Activated naive CD4-positive, alpha-beta T cell treated with anti-CD3 and anti-CD28 coated beads, Interleukin-2, amount 10 ng/mL, durations not matched to agents 7 days and 5 days (primary cell): ENCODE results near the gene GK2.

Source experiments
- CTCF ChIA-PET: fragments of 350-600 bp; sonication (Branson Sonifier 250); formaldehyde crosslinking; loops from one replicate; lab custom pipeline; 2021; ENCODE audit warnings: antibody characterized with exemption; lab: Charles Lee
- DNase-seq: peaks from one replicate; pipeline ENCODE4 v3.0.0-alpha.2; 2020
- H3K27ac Mint-ChIP-seq: one replicate; pipeline ENCODE4 v1.8.0; 2021; ENCODE audit warnings: mild to moderate bottlenecking, moderate library complexity, mixed read lengths
- H3K27me3 Mint-ChIP-seq: one replicate; pipeline ENCODE4 v1.8.0; 2021; ENCODE audit warnings: mild to moderate bottlenecking, mixed read lengths
- H3K36me3 Mint-ChIP-seq: one replicate; pipeline ENCODE4 v1.8.0; 2021; ENCODE audit warnings: mixed read lengths
- H3K4me1 Mint-ChIP-seq: one replicate; pipeline ENCODE4 v1.8.0; 2021; ENCODE audit warnings: mixed read lengths
- H3K4me3 Mint-ChIP-seq: one replicate; pipeline ENCODE4 v1.8.0; 2021; ENCODE audit warnings: mild to moderate bottlenecking, moderate library complexity, mixed read lengths
- H3K9me3 Mint-ChIP-seq: one replicate; pipeline ENCODE4 v1.8.0; 2021; ENCODE audit warnings: mixed read lengths

The GK2 gene

GRCh38 chr4:79404666-79405065 lies 3.4 kb downstream of the GK2 start:
- CTCF ChIA-PET, result no interaction called here
- Mint-ChIP-seq H3K4me1 (no peaks in the 10 kb centered on the region), H3K36me3 (no peaks in the 10 kb centered on the region), H3K27ac (no peak overlapping the region), H3K27me3 (no peaks in the 10 kb centered on the region), H3K4me3 (no peak overlapping the region), H3K9me3 (no peaks in the 10 kb centered on the region)
- no peak for DNase-seq

- no peaks in the 10 kb centered on the region for H3K4me1 Mint-ChIP-seq
- H3K9me3 Mint-ChIP-seq, result no peaks in the 10 kb centered on the region
- H3K36me3 Mint-ChIP-seq, result no peaks in the 10 kb centered on the region
- CTCF ChIA-PET, result no interaction called here
- no peaks in the 10 kb centered on the region for H3K27me3 Mint-ChIP-seq
- no peak overlapping the region for H3K27ac Mint-ChIP-seq
- DNase-seq, result no peak
- no peak overlapping the region for H3K4me3 Mint-ChIP-seq
Observed at GRCh38 chr4:79403356-79403755, 4.7 kb downstream of the GK2 start.

DNA sequence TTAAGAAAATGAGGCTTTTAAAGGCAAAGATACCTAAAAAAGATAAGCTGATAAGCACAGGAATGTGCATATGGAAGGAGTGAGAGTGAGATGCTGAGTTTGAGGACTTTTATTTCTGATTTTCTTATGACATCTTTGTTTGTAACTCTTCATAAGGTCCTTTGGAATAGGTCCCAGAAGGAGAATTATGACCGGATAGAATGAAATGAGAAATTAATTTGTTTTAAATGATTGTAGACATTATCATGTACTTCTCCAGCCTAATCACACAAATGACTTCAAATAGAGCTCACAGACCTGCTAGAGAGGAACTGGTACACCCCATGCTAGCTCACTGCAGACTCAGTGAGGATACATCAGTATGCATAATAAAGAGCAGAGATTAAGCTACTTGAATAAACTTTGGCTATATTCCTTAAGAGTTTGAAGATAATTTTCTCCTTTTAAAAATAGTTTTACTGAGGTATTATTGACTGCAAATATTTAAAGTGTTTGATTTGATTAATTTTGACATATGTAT lies 5.6 kb downstream of the GK2 start:
- CTCF ChIA-PET, result no interaction called here
- H3K4me1 Mint-ChIP-seq, result no peaks in the 10 kb centered on the region
- no peaks in the 10 kb centered on the region for H3K36me3 Mint-ChIP-seq
- no peak for DNase-seq
- H3K27ac Mint-ChIP-seq, result no peak overlapping the region
- no peaks in the 10 kb centered on the region for H3K27me3 Mint-ChIP-seq
- H3K4me3 Mint-ChIP-seq, result no peak overlapping the region
- no peaks in the 10 kb centered on the region for H3K9me3 Mint-ChIP-seq

DNA sequence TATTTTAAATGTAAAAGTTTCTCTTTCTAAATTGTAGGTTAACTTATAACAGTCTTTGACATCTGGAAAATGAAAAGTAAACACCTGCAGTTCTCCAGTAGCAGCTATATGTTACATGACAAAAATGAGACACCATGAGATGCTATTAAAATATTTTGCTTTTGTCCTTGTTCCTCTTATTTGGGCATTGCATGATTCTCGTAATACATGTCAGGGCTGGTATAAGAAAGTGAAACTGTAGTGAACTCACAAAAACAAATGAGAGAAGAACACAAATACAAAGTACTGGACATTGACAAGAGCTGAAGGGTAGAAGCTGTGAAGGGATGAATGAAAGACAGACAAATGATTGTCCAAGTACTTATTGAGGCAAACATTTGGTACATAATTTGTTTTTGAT lies 9.0 kb downstream of the GK2 start:
- Mint-ChIP-seq H3K27ac (no peak overlapping the region), H3K27me3 (no peaks in the 10 kb centered on the region), H3K4me1 (no peaks in the 10 kb centered on the region), H3K9me3 (no peaks in the 10 kb centered on the region), H3K4me3 (no peak overlapping the region), H3K36me3 (no peaks in the 10 kb centered on the region)
- no peak for DNase-seq
- CTCF ChIA-PET, result no interaction called here

- DNase-seq, result no peak
Observed at GRCh38 chr4:79397951-79398350, 10.1 kb downstream of the GK2 start.

DNA sequence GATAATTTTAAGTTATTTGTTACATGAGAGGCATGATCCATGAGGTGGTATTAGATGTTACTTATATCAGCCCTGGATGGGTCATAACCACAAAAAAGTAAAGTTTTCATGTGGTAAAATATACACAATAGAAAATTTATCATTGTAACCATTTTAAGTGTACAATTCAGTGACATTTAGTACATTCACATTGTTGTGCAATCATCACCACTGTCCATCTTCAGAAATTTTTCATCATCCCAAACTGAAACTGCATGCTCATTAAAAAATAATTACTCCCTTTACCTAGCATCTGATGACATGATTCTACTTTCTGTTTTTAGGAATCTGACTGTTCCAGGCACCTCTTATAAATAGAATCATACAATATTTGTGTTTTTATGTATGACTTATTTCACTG lies 11.2 kb downstream of the GK2 start:
- DNase-seq, result no peak
- H3K27ac Mint-ChIP-seq, result no peak overlapping the region
- H3K27me3 Mint-ChIP-seq, result no peaks in the 10 kb centered on the region
- no peaks in the 10 kb centered on the region for H3K4me1 Mint-ChIP-seq
- CTCF ChIA-PET, result no interaction called here
- H3K9me3 Mint-ChIP-seq, result no peaks in the 10 kb centered on the region
- no peaks in the 10 kb centered on the region for H3K36me3 Mint-ChIP-seq
- H3K4me3 Mint-ChIP-seq, result no peak overlapping the region

More at GRCh38 chr4:79397951-79398350, 10.1 kb downstream of the GK2 start:
- H3K27ac Mint-ChIP-seq, result no peak overlapping the region
- H3K27me3 Mint-ChIP-seq, result no peaks in the 10 kb centered on the region
- H3K4me3 Mint-ChIP-seq, result no peak overlapping the region
- H3K4me1 Mint-ChIP-seq, result no peaks in the 10 kb centered on the region
- CTCF ChIA-PET, result no interaction called here
- no peaks in the 10 kb centered on the region for H3K9me3 Mint-ChIP-seq
- no peaks in the 10 kb centered on the region for H3K36me3 Mint-ChIP-seq

DNA sequence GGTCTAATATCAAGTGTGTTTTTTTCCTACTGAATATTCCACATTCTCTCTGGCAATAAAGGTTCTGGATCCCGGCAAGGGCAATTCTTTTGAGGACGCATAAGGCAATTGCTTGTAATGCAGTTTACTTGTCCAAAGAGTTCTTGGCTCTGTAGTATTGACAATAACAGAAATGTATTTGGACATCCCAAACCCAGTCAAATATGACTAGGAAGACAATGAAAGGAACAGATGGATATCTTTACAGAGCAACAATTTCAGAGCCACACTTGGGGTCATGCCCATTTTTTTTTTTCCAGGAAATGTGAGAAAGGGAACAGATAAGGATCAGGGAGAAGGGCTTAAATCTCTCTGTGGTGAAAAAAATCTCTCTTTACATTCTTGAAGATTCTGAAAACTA lies 12.2 kb downstream of the GK2 start:
- CTCF ChIA-PET, result no interaction called here
- no peaks in the 10 kb centered on the region for H3K9me3 Mint-ChIP-seq
- no peaks in the 10 kb centered on the region for H3K36me3 Mint-ChIP-seq
- DNase-seq, result no peak
- no peaks in the 10 kb centered on the region for H3K27me3 Mint-ChIP-seq
- H3K4me1 Mint-ChIP-seq, result no peaks in the 10 kb centered on the region
- H3K4me3 Mint-ChIP-seq, result no peak overlapping the region
- H3K27ac Mint-ChIP-seq, result no peak overlapping the region

DNA sequence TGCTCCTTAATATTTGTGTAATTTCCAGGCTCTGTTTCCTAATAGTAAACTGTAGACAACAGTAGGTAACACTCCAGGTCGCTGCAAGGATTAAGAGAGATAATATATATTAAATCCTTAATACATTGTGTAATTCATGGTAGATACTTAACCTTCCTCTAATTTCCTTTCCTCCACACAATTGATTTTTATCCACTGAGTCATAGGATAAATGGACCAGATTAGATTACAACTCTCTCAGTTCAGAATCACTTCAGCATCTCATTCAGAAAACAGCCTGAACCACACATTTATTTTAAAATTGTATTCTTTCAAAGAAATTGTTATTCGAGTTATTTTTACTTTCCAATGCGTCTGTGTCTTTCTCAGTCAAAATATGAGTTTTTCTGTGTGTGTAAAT lies 17.1 kb downstream of the GK2 start:
- Mint-ChIP-seq H3K4me1 (no peaks in the 10 kb centered on the region), H3K9me3 (no peaks in the 10 kb centered on the region), H3K4me3 (no peak overlapping the region), H3K27me3 (no peaks in the 10 kb centered on the region), H3K27ac (no peak overlapping the region), H3K36me3 (no peaks in the 10 kb centered on the region)
- DNase-seq, result no peak
- CTCF ChIA-PET, result no interaction called here

DNA sequence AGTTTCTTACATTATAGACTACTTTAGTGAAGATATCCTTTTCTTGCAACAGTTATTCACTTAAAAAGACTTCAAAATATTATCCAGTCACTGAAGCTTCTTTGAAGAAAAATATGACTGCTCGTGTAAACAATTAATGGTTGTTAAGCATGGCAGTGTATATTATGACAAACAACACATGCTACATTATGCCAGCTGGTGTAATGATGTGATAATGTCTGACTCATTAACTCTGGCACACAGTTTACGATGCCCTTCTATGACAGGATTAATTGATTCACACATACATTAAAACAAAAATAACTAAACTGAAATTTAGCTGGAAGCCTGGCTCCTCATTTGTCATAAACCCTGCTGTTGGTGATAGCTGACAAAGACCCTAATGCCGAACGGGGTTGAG lies 22.4 kb downstream of the GK2 start:
- CTCF ChIA-PET, result no interaction called here
- Mint-ChIP-seq H3K4me3 (no peak overlapping the region), H3K27me3 (no peaks in the 10 kb centered on the region), H3K27ac (no peak overlapping the region), H3K9me3 (no peaks in the 10 kb centered on the region), H3K4me1 (no peaks in the 10 kb centered on the region), H3K36me3 (no peaks in the 10 kb centered on the region)
- no peak for DNase-seq

GRCh38 chr4:79381161-79381560 lies 26.9 kb downstream of the GK2 start:
- Mint-ChIP-seq H3K4me1 (no peaks in the 10 kb centered on the region), H3K27ac (no peak overlapping the region), H3K9me3 (no peaks in the 10 kb centered on the region), H3K36me3 (no peaks in the 10 kb centered on the region), H3K4me3 (no peak overlapping the region), H3K27me3 (no peaks in the 10 kb centered on the region)
- CTCF ChIA-PET, result interaction anchor here (0.6 kb wide), 1 partner anchor 39 kb away, joined by 4 read pairs; no protein-coding TSS in a partner anchor
- no peak for DNase-seq

DNA sequence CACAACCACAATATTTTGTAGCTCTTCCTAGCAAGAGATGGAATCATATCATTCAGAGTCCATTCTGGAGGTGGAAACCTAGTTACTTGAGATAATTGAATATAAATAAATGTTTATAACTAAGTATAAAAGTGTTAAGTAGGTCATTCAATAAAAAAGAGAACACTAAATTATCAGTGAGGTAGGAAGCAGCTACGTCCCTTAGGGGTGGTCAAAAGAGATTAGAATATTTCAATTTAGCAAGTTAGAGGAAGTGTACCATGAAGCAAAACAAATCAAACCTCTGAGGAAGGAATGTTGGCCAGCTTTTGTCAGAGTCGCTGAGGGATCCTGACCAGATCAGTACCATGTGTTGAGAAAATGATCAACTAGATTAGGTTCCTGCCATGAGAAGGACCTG lies 38.0 kb downstream of the GK2 start:
- no peaks in the 10 kb centered on the region for H3K4me1 Mint-ChIP-seq
- H3K27ac Mint-ChIP-seq, result no peak overlapping the region
- no peaks in the 10 kb centered on the region for H3K9me3 Mint-ChIP-seq
- H3K36me3 Mint-ChIP-seq, result no peaks in the 10 kb centered on the region
- no peak for DNase-seq
- H3K27me3 Mint-ChIP-seq, result no peaks in the 10 kb centered on the region
- no peak overlapping the region for H3K4me3 Mint-ChIP-seq
- CTCF ChIA-PET, result no interaction called here

- no peaks in the 10 kb centered on the region for H3K9me3 Mint-ChIP-seq
- no peak overlapping the region for H3K27ac Mint-ChIP-seq
- no peaks in the 10 kb centered on the region for H3K36me3 Mint-ChIP-seq
- CTCF ChIA-PET, result no interaction called here
- no peak overlapping the region for H3K4me3 Mint-ChIP-seq
- no peak for DNase-seq
- no peaks in the 10 kb centered on the region for H3K27me3 Mint-ChIP-seq
- H3K4me1 Mint-ChIP-seq, result no peaks in the 10 kb centered on the region
Observed at GRCh38 chr4:79367096-79367495, 40.9 kb downstream of the GK2 start.

- no peak for DNase-seq
- Mint-ChIP-seq H3K36me3 (no peaks in the 10 kb centered on the region), H3K4me3 (no peak overlapping the region), H3K4me1 (no peaks in the 10 kb centered on the region), H3K9me3 (no peaks in the 10 kb centered on the region), H3K27ac (no peak overlapping the region), H3K27me3 (no peaks in the 10 kb centered on the region)
- CTCF ChIA-PET, result no interaction called here
Observed at GRCh38 chr4:79366422-79366821, 41.6 kb downstream of the GK2 start.

GRCh38 chr4:79364061-79364460 lies 44.0 kb downstream of the GK2 start:
- Mint-ChIP-seq H3K4me1 (no peaks in the 10 kb centered on the region), H3K4me3 (no peak overlapping the region), H3K27me3 (no peaks in the 10 kb centered on the region), H3K27ac (no peak overlapping the region), H3K36me3 (no peaks in the 10 kb centered on the region), H3K9me3 (no peaks in the 10 kb centered on the region)
- no peak for DNase-seq
- CTCF ChIA-PET, result no interaction called here

- H3K4me3 Mint-ChIP-seq, result no peak overlapping the region
- H3K27me3 Mint-ChIP-seq, result no peaks in the 10 kb centered on the region
- no peaks in the 10 kb centered on the region for H3K9me3 Mint-ChIP-seq
- no peaks in the 10 kb centered on the region for H3K4me1 Mint-ChIP-seq
- DNase-seq, result no peak
- CTCF ChIA-PET, result no interaction called here
- H3K27ac Mint-ChIP-seq, result no peak overlapping the region
- no peaks in the 10 kb centered on the region for H3K36me3 Mint-ChIP-seq
Observed at GRCh38 chr4:79362626-79363025, 45.4 kb downstream of the GK2 start.

DNA sequence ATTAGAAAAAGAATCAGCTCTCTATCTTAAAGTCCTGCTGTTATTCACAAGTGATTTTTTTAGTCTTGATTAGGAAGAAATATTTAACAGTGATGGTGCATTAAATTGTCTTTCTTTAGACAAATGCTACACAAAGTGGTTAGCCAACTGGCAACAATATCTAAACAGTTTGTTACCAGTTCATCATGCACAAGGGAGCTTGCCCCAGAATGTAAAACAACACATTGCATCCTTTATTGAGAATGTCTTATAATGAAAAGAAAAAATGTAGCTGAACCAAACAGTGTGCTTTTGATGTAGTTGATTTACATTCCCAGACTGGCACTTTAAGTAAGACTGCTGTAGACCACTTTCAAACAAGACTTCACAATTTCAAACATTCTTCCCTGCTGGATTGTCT lies 48.0 kb downstream of the GK2 start:
- Mint-ChIP-seq H3K9me3 (no peaks in the 10 kb centered on the region), H3K27ac (no peak overlapping the region), H3K4me3 (no peak overlapping the region), H3K4me1 (no peaks in the 10 kb centered on the region), H3K36me3 (no peaks in the 10 kb centered on the region), H3K27me3 (no peaks in the 10 kb centered on the region)
- DNase-seq, result no peak
- CTCF ChIA-PET, result no interaction called here
